Erythroblast (primary cell): ENCODE measurements around the gene CDH13.

Source experiments
- DNase-seq, 2 experiments: peaks; one replicate each; lab custom pipeline; 2025; lab: John Stamatoyannopoulos, UW
- GATA1 ChIP-seq: IDR thresholded peaks from 2 replicates; pipeline ENCODE4 v1.6.1; 2011; ENCODE audit warnings: low read depth, mild to moderate bottlenecking, control low read depth, low read length, moderate library complexity
- POLR2A ChIP-seq: IDR thresholded peaks from 2 replicates; pipeline ENCODE4 v1.6.1; 2011; ENCODE audit warnings: mild to moderate bottlenecking, low read length

Gene CDH13

GRCh38 chr16:83669456-83669855 is 1042.7 kb downstream of the CDH13 start:
- TF ChIP-seq POLR2A (no peak), GATA1 (no peak)
- DNase-seq = no peak

GRCh38 chr16:83674931-83675535 is 1048.3 kb downstream of the CDH13 start:
- DNase-seq = no peak
- TF ChIP-seq GATA1 = no peak
- no peak for TF ChIP-seq POLR2A

GRCh38 chr16:83676086-83676485 is 1049.3 kb downstream of the CDH13 start:
- TF ChIP-seq GATA1 (no peak), POLR2A (no peak)
- no peak for DNase-seq

- TF ChIP-seq GATA1 (no peak), POLR2A (no peak)
Observed at GRCh38 chr16:83680980-83681379, 1054.2 kb downstream of the CDH13 start.

GRCh38 chr16:83681381-83681956 is 1054.7 kb downstream of the CDH13 start:
- DNase-seq = no peak
- no peak for TF ChIP-seq GATA1
- TF ChIP-seq POLR2A = no peak

More at GRCh38 chr16:83680980-83681379, 1054.2 kb downstream of the CDH13 start:
- DNase-seq = no peak

GRCh38 chr16:83682116-83682867 is 1055.5 kb downstream of the CDH13 start:
- TF ChIP-seq POLR2A (no peak), GATA1 (no peak)
- no peak for DNase-seq

- TF ChIP-seq GATA1 (no peak), POLR2A (no peak)
- DNase-seq = no peak
Observed at GRCh38 chr16:83682868-83683235, 1056.1 kb downstream of the CDH13 start.

- no peak for TF ChIP-seq GATA1
- TF ChIP-seq POLR2A = no peak
- DNase-seq = no peak
Observed at GRCh38 chr16:83685615-83686165, 1058.9 kb downstream of the CDH13 start.

- TF ChIP-seq GATA1 (no peak), POLR2A (no peak)
- DNase-seq = no peak
Observed at GRCh38 chr16:83686726-83687125, 1060.0 kb downstream of the CDH13 start.

- TF ChIP-seq GATA1 (no peak), POLR2A (no peak)
- DNase-seq = peak; percentile 2 to 10
Observed at GRCh38 chr16:83689385-83689831, 1062.6 kb downstream of the CDH13 start.

- no peak for DNase-seq
- TF ChIP-seq POLR2A (no peak), GATA1 (no peak)
Observed at GRCh38 chr16:83692224-83692623, 1065.5 kb downstream of the CDH13 start.

GRCh38 chr16:83698964-83699363 is 1072.2 kb downstream of the CDH13 start:
- no peak for DNase-seq
- TF ChIP-seq GATA1 (no peak), POLR2A (no peak)

- TF ChIP-seq POLR2A (no peak), GATA1 (no peak)
- DNase-seq = no peak
Observed at GRCh38 chr16:83699817-83700216, 1073.0 kb downstream of the CDH13 start.

GRCh38 chr16:83700918-83701317 is 1074.1 kb downstream of the CDH13 start:
- DNase-seq = no peak
- no peak for TF ChIP-seq GATA1
- no peak for TF ChIP-seq POLR2A
